NCI-H345 (cell line): ENCODE results near the gene TASL.
"Not testable (repeated sequence)": the region's sequence is repeated elsewhere in the genome, so short reads cannot be mapped to it uniquely, and the experiment has no call there.

Experiments used
- DNase-seq: peaks from one replicate; lab custom pipeline; 2025; lab: John Stamatoyannopoulos, UW

Gene TASL

GRCh38 chrX:30576881-30577280 lies 685 bp downstream of the TASL start:
- no peak for DNase-seq

GRCh38 chrX:30573125-30573524 lies 4.4 kb downstream of the TASL start:
- no peak for DNase-seq

- DNase-seq, result no peak
Measured at GRCh38 chrX:30572678-30573077, 4.9 kb downstream of the TASL start.

GRCh38 chrX:30572004-30572403 lies 5.6 kb downstream of the TASL start:
- no peak for DNase-seq

- DNase-seq, result no peak
Measured at GRCh38 chrX:30570505-30570904, 7.1 kb downstream of the TASL start.

GRCh38 chrX:30568136-30568535 lies 9.4 kb downstream of the TASL start:
- no peak for DNase-seq

- DNase-seq, result not testable (repeated sequence)
Measured at GRCh38 chrX:30563070-30563469, 14.5 kb downstream of the TASL start.

GRCh38 chrX:30561191-30561590 lies 16.4 kb downstream of the TASL start:
- no peak for DNase-seq

GRCh38 chrX:30538271-30538670 lies 39.3 kb downstream of the TASL start:
- no peak for DNase-seq

GRCh38 chrX:30533835-30534234 lies 43.7 kb downstream of the TASL start:
- no peak for DNase-seq

- no peak for DNase-seq
Measured at GRCh38 chrX:30533266-30533665, 44.3 kb downstream of the TASL start.

GRCh38 chrX:30530606-30531005 lies 47.0 kb downstream of the TASL start:
- no peak for DNase-seq

GRCh38 chrX:30525732-30526131 lies 51.8 kb downstream of the TASL start:
- DNase-seq, result no peak

GRCh38 chrX:30521440-30522182 lies 56.0 kb downstream of the TASL start:
- DNase-seq, result no peak

GRCh38 chrX:30513284-30513683 lies 64.3 kb downstream of the TASL start:
- DNase-seq, result no peak
